ENCODE data around the gene IYD. TPM values are rescaled to one million over a fixed set of nuclear protein-coding genes. Genes with fewer than 3 reads are reported as not detected.

Gene IYD
- total RNA-seq, 2 experiments from 2014 or later = not detected

- peaks cover 50% of the 10 kb centered on the region for H3K27me3 Mint-ChIP-seq
- no peak overlapping the region for H3K4me3 Mint-ChIP-seq
- intact Hi-C loops (cut with micrococcal nuclease) = no loop called here
- POLR2A ChIA-PET = no interaction called here
- no peaks in the 10 kb centered on the region for H3K36me3 Mint-ChIP-seq
- H3K27ac Mint-ChIP-seq = no peak overlapping the region
- H3K4me1 Mint-ChIP-seq (ENCODE audit: low read depth) = no peaks in the 10 kb centered on the region
- H3K9me3 Mint-ChIP-seq = peaks cover 16% of the 10 kb centered on the region
- no peak for DNase-seq
- CTCF ChIA-PET = interaction anchor here (1.1 to 3.2 kb wide), 4 partner anchors 8 to 405 kb away, joined by 3 to 15 read pairs (median 8); no protein-coding TSS in a partner anchor
Measured at GRCh38 chr6:150409576-150410066, 40.8 kb downstream of the IYD start.

DNA sequence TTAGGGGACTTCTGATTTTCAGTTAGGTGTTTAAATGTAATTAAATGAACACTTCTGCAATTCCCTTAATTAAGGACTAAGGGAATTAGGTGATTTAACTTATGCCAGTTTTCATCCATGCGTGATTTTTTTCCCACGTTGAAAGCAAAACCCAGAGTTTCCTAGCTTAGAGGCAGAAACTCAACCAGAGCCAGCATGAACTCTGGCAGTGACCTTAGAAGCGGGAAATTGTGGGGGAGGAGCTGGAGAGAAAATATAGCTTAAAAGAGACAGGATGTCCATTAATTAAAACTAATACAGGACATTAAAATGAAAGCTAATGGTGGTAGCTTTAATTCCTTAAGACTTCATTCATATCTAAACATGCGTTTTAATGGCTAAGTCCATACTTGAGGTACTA is 41.6 kb downstream of the IYD start:
- ChIA-PET CTCF (interaction anchor here (1.3 to 3.2 kb wide), 4 partner anchors 8 to 15 kb away, joined by 3 to 15 read pairs (median 7); no protein-coding TSS in a partner anchor), POLR2A (no interaction called here)
- peaks cover 57% of the 10 kb centered on the region for H3K27me3 Mint-ChIP-seq

GRCh38 chr6:150410906-150411305 is 42.1 kb downstream of the IYD start:
- peaks cover 4% of the 10 kb centered on the region for H3K9me3 Mint-ChIP-seq
- H3K4me3 Mint-ChIP-seq = no peak overlapping the region
- DNase-seq = no peak
- intact Hi-C loops (cut with micrococcal nuclease) = no loop called here
- H3K27ac Mint-ChIP-seq = no peak overlapping the region
- ChIA-PET POLR2A (no interaction called here), CTCF (interaction anchor here (0.6 to 2.4 kb wide), 3 partner anchors 9 to 203 kb away, joined by 3 to 11 read pairs (median 3); no protein-coding TSS in a partner anchor)
- peaks cover 3% of the 10 kb centered on the region for H3K4me1 Mint-ChIP-seq (ENCODE audit: low read depth)
- no peaks in the 10 kb centered on the region for H3K36me3 Mint-ChIP-seq
- H3K27me3 Mint-ChIP-seq = peaks cover 55% of the 10 kb centered on the region

More for the DNA sequence above, 41.6 kb downstream of the IYD start:
- Mint-ChIP-seq H3K4me3 (no peak overlapping the region), H3K27ac (no peak overlapping the region), H3K9me3 (peaks cover 9% of the 10 kb centered on the region), H3K36me3 (no peaks in the 10 kb centered on the region), H3K4me1 (ENCODE audit: low read depth) (no peaks in the 10 kb centered on the region)
- DNase-seq = no peak
- intact Hi-C loops (cut with micrococcal nuclease) = no loop called here

DNA sequence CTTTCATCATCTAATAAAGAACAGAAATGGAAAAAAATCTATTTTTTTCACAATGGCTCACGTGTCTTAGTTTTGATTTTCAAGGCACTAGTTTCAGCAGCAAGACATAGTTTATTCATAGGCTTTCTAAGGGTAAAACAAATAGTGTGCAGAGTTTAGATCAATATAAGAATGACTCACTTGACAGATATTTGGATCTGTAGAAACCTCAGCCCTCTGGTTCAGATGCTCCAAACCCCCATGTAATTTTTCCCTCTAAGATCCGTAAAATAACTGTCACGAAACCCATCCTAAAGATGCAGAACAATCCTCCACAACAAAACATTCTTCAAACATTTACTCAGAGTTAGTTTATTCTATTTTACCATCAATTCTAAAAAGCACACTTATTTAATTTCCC is 43.4 kb downstream of the IYD start:
- CTCF ChIA-PET = no interaction called here
- intact Hi-C loops (cut with micrococcal nuclease) = no loop called here

GRCh38 chr6:150413198-150413597 is 44.4 kb downstream of the IYD start:
- CTCF ChIA-PET = no interaction called here
- intact Hi-C loops (cut with micrococcal nuclease) = no loop called here
- POLR2A ChIA-PET = no interaction called here

More for the DNA sequence above, 43.4 kb downstream of the IYD start:
- no peak for DNase-seq
- H3K27me3 Mint-ChIP-seq = peaks cover 49% of the 10 kb centered on the region
- no peaks in the 10 kb centered on the region for H3K36me3 Mint-ChIP-seq
- no peak overlapping the region for H3K27ac Mint-ChIP-seq
- no peak overlapping the region for H3K4me3 Mint-ChIP-seq
- POLR2A ChIA-PET = no interaction called here
- no peaks in the 10 kb centered on the region for H3K9me3 Mint-ChIP-seq
- peaks cover 9% of the 10 kb centered on the region for H3K4me1 Mint-ChIP-seq (ENCODE audit: low read depth)

GRCh38 chr6:150413781-150414281 is 45.0 kb downstream of the IYD start:
- peaks cover 24% of the 10 kb centered on the region for H3K4me1 Mint-ChIP-seq (ENCODE audit: low read depth)
- ChIA-PET POLR2A (no interaction called here), CTCF (no interaction called here)
- no peaks in the 10 kb centered on the region for H3K9me3 Mint-ChIP-seq
- no peak overlapping the region for H3K27ac Mint-ChIP-seq
- H3K27me3 Mint-ChIP-seq = peaks cover 43% of the 10 kb centered on the region
- no peaks in the 10 kb centered on the region for H3K36me3 Mint-ChIP-seq
- no peak for DNase-seq
- H3K4me3 Mint-ChIP-seq = no peak overlapping the region
- intact Hi-C loops (cut with micrococcal nuclease) = no loop called here

More at GRCh38 chr6:150413198-150413597, 44.4 kb downstream of the IYD start:
- H3K27ac Mint-ChIP-seq = no peak overlapping the region
- H3K9me3 Mint-ChIP-seq = no peaks in the 10 kb centered on the region
- H3K27me3 Mint-ChIP-seq = peaks cover 48% of the 10 kb centered on the region
- DNase-seq = no peak
- no peaks in the 10 kb centered on the region for H3K36me3 Mint-ChIP-seq
- H3K4me1 Mint-ChIP-seq (ENCODE audit: low read depth) = peaks cover 19% of the 10 kb centered on the region
- no peak overlapping the region for H3K4me3 Mint-ChIP-seq

DNA sequence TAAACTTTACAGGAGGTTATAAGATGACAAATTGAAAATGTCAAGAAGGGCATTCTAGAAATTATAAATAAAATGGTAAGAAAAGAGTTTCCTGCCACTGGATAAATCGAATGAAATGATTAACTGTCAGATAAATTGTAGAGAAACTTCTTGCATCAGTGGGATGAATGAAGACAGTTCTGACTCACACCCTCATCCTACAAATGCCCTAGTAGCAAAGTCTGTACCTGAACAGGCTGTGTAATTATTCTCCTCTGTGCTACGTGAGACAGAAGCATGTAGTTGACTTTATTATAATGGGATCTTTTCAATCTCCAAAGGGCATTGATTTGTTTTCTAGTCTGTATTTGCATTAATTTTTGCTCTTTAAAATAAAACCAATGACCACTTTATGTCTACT is 47.3 kb downstream of the IYD start:
- Mint-ChIP-seq H3K4me1 (ENCODE audit: low read depth) (peaks cover 30% of the 10 kb centered on the region), H3K36me3 (no peaks in the 10 kb centered on the region), H3K27me3 (peaks cover 37% of the 10 kb centered on the region), H3K27ac (peak overlapping the region; percentile 13), H3K4me3 (no peak overlapping the region), H3K9me3 (peaks cover 6% of the 10 kb centered on the region)
- DNase-seq = no peak
- ChIA-PET POLR2A (no interaction called here), CTCF (interaction anchor here (1.6 to 3.1 kb wide), 2 partner anchors 21 to 399 kb away, joined by 5 to 19 read pairs; no protein-coding TSS in a partner anchor)
- intact Hi-C loops (cut with micrococcal nuclease) = loop anchor here (5.0 kb wide), 2 partner anchors 76 to 216 kb away; no protein-coding TSS in a partner anchor

- H3K4me1 Mint-ChIP-seq (ENCODE audit: low read depth) = peaks cover 30% of the 10 kb centered on the region
- intact Hi-C loops (cut with micrococcal nuclease) = loop anchor here (5.0 kb wide), 2 partner anchors 75 to 215 kb away; no protein-coding TSS in a partner anchor
- H3K4me3 Mint-ChIP-seq = no peak overlapping the region
- H3K27me3 Mint-ChIP-seq = peaks cover 29% of the 10 kb centered on the region
- H3K27ac Mint-ChIP-seq = no peak overlapping the region
- no peak for DNase-seq
- peaks cover 6% of the 10 kb centered on the region for H3K9me3 Mint-ChIP-seq
- no peaks in the 10 kb centered on the region for H3K36me3 Mint-ChIP-seq
- CTCF ChIA-PET = interaction anchor here (1.0 to 6.0 kb wide), 17 partner anchors 8 to 449 kb away, joined by 3 to 99 read pairs (median 9); partner anchors contain the start of genes MTHFD1L and PLEKHG1
- POLR2A ChIA-PET = interaction anchor here (1.3 to 2.0 kb wide), 2 partner anchors 183 to 396 kb away, joined by 8 read pairs; partner anchors contain the start of gene PLEKHG1
Measured at GRCh38 chr6:150417250-150417649, 48.4 kb downstream of the IYD start.

DNA sequence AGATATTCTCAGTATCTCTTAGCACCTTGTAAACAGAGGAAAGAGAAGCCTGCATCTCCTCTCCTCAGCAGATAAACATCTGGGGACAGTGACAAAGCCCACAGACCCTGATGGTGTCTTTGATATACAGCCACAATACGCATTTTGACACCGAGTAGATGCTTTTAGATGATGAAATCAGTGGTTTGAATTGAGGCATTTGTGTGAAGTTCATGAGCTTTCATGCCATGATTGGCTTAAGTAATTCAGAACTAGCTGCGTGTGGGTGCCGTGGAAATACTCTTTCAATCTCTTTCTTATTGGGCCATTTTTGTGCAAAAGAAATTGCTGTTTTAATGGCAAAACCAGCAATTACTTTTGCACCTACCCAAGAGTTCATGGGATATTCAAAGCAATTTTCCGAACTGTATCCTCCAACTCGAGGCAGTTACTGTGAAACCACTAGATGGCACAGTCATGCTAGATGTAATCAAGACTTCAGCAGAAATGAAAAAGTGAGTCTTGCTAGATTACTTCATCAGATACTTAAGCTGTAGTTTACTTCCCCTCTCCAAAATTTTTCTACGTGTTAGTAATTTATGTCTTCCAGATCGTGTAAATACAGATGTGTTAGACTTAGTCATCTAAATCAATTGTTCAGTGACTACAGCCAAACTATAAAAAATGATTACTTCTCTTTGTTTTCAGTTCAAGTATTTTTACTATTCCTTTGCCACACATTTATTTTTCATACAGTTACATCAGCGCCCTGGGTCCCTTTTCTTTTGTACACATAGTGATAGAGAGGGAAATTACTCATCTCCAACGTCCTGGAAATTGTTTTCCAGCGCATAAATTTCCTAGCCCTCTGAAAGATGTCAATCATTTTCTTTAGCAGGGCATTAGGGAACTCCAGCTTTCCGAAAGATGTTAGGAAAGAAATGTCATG is 49.4 kb downstream of the IYD start:
- H3K4me1 Mint-ChIP-seq (ENCODE audit: low read depth) = peaks cover 30% of the 10 kb centered on the region
- intact Hi-C loops (cut with micrococcal nuclease) = loop anchor here (1.0 to 5.0 kb wide), 5 partner anchors 74 to 396 kb away; no protein-coding TSS in a partner anchor
- peak; percentile 28 for DNase-seq
- peak overlapping the region; percentile 67 for H3K27ac Mint-ChIP-seq
- peaks cover 6% of the 10 kb centered on the region for H3K9me3 Mint-ChIP-seq
- H3K4me3 Mint-ChIP-seq = peak overlapping the region; percentile 50
- H3K27me3 Mint-ChIP-seq = peaks cover 24% of the 10 kb centered on the region
- ChIA-PET POLR2A (interaction anchor here (0.9 to 2.0 kb wide), 3 partner anchors 182 to 447 kb away, joined by 4 to 8 read pairs (median 8); partner anchors contain the start of gene PLEKHG1), CTCF (interaction anchor here (0.6 to 6.0 kb wide), 41 partner anchors 9 to 448 kb away, joined by 3 to 99 read pairs (median 4); partner anchors contain the start of genes MTHFD1L and PLEKHG1)
- H3K36me3 Mint-ChIP-seq = no peaks in the 10 kb centered on the region

- ChIA-PET CTCF (interaction anchor here (0.6 to 6.0 kb wide), 40 partner anchors 8 to 447 kb away, joined by 3 to 99 read pairs (median 4); partner anchors contain the start of genes MTHFD1L and PLEKHG1), POLR2A (interaction anchor here (0.9 to 2.0 kb wide), 3 partner anchors 181 to 446 kb away, joined by 4 to 8 read pairs (median 8); partner anchors contain the start of gene PLEKHG1)
- DNase-seq = peak; percentile 57
Measured at GRCh38 chr6:150418827-150419594, 50.2 kb downstream of the IYD start.

GRCh38 chr6:150420428-150420827 is 51.6 kb downstream of the IYD start:
- peaks cover 6% of the 10 kb centered on the region for H3K9me3 Mint-ChIP-seq
- H3K27me3 Mint-ChIP-seq = peaks cover 14% of the 10 kb centered on the region
- H3K4me3 Mint-ChIP-seq = no peak overlapping the region
- ChIA-PET POLR2A (no interaction called here), CTCF (interaction anchor here (0.9 to 6.0 kb wide), 6 partner anchors 10 to 396 kb away, joined by 3 to 99 read pairs (median 5); no protein-coding TSS in a partner anchor)
- no peaks in the 10 kb centered on the region for H3K36me3 Mint-ChIP-seq
- intact Hi-C loops (cut with micrococcal nuclease) = no loop called here
- H3K4me1 Mint-ChIP-seq (ENCODE audit: low read depth) = peaks cover 30% of the 10 kb centered on the region
- H3K27ac Mint-ChIP-seq = no peak overlapping the region
- DNase-seq = no peak

More at GRCh38 chr6:150418827-150419594, 50.2 kb downstream of the IYD start:
- Mint-ChIP-seq H3K27me3 (peaks cover 23% of the 10 kb centered on the region), H3K4me1 (ENCODE audit: low read depth) (peaks cover 30% of the 10 kb centered on the region), H3K27ac (peak overlapping the region; percentile 67), H3K9me3 (peaks cover 6% of the 10 kb centered on the region), H3K4me3 (peak overlapping the region; percentile 50), H3K36me3 (no peaks in the 10 kb centered on the region)
- intact Hi-C loops (cut with micrococcal nuclease) = loop anchor here (1.0 to 5.0 kb wide), 5 partner anchors 73 to 395 kb away; no protein-coding TSS in a partner anchor

All from activated CD4-positive, alpha-beta memory T cell treated with anti-CD3 and anti-CD28 coated beads for 36 hours (primary cell).